ENCODE results near the gene CALR.

Gene CALR

DNA sequence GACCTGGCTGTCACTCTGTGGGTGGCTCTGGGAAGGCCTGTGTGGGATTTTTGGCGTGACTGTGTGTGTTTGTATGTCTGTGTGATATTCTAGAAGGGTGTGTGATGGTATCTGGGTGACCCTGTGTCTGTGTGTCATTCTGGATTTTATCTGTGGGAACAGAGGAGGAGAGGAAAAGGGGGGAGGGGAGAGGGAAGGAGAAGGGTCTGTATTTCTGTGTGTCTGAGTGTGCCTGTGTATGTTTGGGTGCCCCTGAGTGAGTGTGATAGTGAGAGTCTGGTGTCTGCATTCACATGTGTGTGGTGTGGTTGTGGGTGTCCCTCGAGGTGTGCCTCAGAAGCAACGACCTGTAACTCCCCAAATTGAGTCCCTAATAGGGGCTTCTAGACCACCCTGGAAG is 48.8 kb downstream of the CALR start:
- TF ChIP-seq ZFX (IDR thresholded peaks at IDR 0.05; ENCODE audit: borderline replicate concordance) = no peak
- TF ChIP-seq, protein P1, sequence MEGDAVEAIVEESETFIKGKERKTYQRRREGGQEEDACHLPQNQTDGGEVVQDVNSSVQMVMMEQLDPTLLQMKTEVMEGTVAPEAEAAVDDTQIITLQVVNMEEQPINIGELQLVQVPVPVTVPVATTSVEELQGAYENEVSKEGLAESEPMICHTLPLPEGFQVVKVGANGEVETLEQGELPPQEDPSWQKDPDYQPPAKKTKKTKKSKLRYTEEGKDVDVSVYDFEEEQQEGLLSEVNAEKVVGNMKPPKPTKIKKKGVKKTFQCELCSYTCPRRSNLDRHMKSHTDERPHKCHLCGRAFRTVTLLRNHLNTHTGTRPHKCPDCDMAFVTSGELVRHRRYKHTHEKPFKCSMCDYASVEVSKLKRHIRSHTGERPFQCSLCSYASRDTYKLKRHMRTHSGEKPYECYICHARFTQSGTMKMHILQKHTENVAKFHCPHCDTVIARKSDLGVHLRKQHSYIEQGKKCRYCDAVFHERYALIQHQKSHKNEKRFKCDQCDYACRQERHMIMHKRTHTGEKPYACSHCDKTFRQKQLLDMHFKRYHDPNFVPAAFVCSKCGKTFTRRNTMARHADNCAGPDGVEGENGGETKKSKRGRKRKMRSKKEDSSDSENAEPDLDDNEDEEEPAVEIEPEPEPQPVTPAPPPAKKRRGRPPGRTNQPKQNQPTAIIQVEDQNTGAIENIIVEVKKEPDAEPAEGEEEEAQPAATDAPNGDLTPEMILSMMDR (IDR thresholded peaks at IDR 0.05) = no peak
- H3K27ac ChIP-seq = no peak overlapping the region

DNA sequence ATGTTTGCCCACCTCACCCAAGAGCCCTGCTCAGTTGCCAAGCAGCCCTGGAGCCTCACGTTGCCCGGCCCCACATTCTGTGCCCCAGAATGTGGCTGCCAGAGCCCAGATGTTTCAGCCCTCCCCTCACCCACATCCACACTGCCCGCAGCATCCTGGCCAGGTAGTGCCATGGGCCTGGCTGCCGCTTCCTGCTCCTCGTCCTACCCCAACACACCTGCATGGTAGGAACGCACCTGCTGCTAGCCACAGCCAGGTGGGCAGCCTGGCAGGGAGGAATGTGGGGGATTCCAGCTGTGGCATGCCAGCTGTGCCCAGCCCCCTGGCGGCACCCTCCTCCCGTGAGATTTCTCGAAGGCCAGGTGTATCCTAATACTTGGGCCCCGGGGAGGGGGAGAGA is 49.4 kb downstream of the CALR start:
- no peak for TF ChIP-seq ZFX (IDR thresholded peaks at IDR 0.05; ENCODE audit: borderline replicate concordance)
- TF ChIP-seq, protein P1 (IDR thresholded peaks at IDR 0.05) = no peak
- no peak overlapping the region for H3K27ac ChIP-seq

DNA sequence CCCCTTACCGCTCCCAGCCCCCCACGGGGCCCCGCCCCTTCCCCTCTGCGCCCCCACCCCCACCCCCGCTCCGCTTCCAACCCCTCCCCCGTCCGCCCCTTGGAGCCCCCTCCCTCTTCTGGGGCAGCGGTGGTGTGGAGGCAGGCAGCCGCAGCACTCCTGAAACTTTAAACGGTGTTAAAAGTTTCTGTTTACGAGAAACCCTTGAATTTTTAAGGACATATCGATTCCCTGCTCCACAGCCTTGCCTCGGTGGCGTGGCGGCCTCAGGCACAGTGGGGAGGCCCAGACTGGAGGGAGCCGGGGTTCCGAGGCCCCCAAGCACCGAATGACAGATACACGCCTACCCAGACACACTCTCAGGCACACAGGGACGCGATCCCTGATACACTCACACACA is 52.0 kb downstream of the CALR start:
- no peak overlapping the region for H3K27ac ChIP-seq
- TF ChIP-seq ZFX (IDR thresholded peaks at IDR 0.05; ENCODE audit: borderline replicate concordance) = no peak
- TF ChIP-seq, protein P1 (IDR thresholded peaks at IDR 0.05) = no peak

DNA sequence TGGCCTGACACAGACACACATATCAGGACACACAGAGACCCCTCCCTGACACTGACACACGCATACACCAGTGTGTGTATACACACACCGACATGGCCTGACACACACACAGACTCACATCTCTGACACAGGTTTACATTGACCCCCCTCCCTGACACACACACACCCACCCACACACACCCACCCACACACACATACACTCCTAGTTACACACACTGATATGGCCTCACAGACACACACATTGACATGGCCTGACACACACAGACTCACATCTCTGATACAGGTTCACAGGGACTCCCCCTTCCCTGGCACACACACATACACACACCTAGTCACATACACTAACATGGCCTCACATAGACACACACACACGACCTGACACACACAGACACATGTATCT is 52.4 kb downstream of the CALR start:
- H3K27ac ChIP-seq = no peak overlapping the region
- TF ChIP-seq, protein P1 (IDR thresholded peaks at IDR 0.05) = no peak

DNA sequence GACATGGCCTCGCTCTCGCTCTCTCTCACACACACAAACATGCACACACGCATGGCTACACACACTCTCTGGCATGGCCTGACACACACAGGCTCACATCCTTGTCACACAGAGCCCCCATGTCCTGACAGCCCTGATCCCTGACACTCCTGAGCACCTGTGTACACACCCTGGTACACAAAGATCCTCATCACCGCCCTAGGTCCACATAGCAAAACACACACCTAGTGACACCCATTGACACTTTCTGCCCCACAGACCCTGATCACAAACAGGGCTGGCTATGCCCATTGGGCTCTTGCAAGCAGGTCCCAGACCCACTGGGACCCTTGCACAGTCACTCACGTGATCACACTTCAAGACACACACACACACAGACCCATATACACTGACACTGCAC is 52.9 kb downstream of the CALR start:
- no peak overlapping the region for H3K27ac ChIP-seq
- TF ChIP-seq ZFX (IDR thresholded peaks at IDR 0.05; ENCODE audit: borderline replicate concordance) = no peak
- TF ChIP-seq, protein P1 (IDR thresholded peaks at IDR 0.05) = no peak

DNA sequence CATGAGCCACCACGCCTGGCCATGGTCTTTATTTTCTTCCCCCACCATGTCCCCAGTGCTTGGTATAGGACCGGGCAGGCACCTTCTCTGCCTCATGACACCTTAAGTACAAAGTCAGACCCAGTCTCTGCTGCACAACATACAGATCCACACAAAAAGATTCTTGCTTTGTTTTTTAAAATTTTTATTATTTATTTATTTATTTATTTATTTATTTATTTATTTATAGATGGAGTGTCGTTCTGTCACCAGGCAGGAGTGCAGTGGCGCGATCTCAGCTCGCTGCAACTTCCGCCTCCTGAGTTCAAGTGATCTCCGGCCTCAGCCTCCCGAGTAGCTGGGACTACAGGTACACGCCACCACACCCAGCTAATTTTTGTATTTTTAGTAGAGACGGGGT is 54.3 kb downstream of the CALR start:
- TF ChIP-seq ZFX (IDR thresholded peaks at IDR 0.05; ENCODE audit: borderline replicate concordance) = no peak
- TF ChIP-seq, protein P1 (IDR thresholded peaks at IDR 0.05) = no peak
- no peak overlapping the region for H3K27ac ChIP-seq

DNA sequence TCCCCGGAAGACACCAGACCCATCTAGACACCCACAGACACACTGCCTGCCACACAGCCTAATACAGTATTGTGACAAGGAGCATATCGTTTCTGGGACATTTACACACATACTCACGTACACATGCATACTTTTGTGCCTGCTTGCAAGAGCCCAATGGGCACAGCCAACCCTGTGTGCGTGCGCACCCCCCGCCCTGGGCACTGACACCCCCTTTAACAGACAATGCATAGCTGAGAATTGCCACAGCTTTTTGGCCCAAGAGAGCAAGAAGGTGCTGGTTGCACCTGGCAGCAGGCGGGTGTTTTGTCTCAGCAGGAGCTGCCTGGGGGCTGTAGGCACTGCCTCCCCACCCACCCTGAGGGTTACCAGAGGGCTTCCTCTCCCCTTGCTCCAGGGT is 55.2 kb downstream of the CALR start:
- no peak for TF ChIP-seq ZFX (IDR thresholded peaks at IDR 0.05; ENCODE audit: borderline replicate concordance)
- TF ChIP-seq, protein P1 (IDR thresholded peaks at IDR 0.05) = no peak
- peak overlapping the region; percentile 99 for H3K27ac ChIP-seq
